HK-2 (cell line): ENCODE results near the gene SEMA5A.
A peak's percentile ranks its signal among the peaks of the same experiment; 100 is the strongest.

ENCODE experiments used
- DNase-seq: peaks from one replicate; pipeline ENCODE4 v3.0.0-alpha.2; 2018; ENCODE audit not compliant: unreplicated experiment

The SEMA5A gene

DNA sequence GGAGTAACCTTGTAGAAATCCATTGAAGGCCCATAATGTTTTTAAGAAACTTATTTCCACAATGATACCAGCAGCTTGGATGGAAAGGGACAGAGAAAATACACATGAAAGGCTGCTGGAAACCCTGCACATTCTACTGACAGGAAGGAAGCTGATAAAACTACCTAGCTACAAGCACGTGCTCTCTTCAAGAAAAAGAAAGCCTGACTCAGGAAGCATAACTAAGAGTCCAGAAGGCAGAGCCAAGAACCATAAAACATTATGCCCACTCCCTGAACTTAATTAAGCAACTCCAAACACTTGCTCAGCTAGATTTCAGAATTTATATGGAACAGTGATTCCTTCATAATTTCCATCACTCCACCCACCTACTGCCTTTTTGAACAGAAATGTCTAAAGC, 430.8 kb downstream of the SEMA5A start:
- DNase-seq, result no peak

- no peak for DNase-seq
Observed at GRCh38 chr5:9112520-9113291, 433.2 kb downstream of the SEMA5A start.

DNA sequence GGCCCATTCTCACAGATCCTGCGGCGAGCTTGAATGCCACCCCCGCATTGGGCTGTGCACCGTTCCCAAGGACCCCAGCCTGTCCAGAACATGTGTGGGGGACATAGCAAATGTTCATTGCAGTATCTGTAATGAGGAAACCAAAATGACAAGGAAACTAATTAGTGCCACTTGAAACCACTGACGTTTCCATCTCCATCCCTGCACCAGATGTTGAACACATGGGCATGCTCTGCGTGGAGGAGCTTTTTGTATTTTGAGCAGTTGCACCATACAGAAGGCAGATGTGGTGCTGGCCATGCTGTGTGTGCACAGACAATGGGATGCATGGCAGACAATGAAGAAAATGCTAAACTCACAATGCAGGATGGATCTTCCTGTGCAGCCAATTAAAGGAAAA, 437.7 kb downstream of the SEMA5A start:
- no peak for DNase-seq

DNA sequence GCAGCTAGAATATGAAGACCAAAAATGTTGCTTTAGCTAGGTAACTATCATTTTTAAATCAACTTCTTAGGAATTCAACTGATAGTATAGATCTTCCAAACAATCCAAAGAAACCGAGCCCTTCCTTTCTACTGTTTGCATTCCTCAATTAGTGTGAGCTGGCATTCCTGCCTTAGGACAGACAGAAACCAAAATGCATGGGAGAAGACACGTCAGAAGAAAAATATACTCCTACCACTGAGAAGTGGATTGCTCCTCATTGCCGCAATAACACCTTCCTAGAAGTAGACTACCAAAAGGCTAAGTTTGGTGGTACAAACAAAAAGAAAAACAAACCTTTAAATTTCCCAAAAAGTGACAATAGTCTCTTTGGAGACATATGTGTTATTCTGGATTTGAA, 440.0 kb downstream of the SEMA5A start:
- DNase-seq, result no peak

DNA sequence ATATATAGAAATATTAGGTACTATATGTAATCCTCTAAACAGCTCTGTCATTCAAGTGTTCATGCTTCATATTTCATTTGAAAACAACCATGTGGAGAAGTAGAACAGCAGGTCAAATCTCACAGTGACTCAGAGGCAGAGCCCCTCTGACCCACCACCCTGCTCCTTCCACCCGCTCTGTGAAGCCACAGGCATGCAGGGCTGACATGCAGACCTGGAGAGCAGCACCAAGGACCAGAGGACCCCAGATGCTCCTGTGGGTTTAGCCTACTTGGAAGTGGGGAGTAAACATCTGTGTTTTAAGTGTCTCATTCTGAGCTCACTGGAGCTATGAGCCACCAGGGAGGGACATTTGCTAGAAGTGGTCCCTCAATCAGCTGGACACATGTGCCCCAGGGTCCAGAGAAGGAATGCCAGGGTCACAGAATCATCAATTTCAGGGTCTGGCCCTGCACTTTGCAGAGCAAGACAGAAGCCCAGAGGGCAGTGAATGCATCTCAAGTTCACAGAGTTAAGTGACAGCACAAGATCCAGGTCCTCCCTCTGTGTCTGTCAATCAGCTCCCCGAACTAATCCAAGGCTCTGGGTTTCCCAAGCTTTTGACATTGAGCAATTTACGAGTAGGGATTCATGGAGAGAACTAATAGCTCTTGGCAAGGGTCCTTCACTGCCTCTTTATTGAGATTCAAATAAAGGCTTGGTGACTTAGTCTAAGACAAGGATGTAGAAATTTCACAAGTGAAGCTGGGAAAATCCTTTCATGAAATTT, 441.1 kb downstream of the SEMA5A start:
- DNase-seq, result no peak

- DNase-seq, result no peak
Observed at GRCh38 chr5:9103290-9103689, 442.6 kb downstream of the SEMA5A start.

DNA sequence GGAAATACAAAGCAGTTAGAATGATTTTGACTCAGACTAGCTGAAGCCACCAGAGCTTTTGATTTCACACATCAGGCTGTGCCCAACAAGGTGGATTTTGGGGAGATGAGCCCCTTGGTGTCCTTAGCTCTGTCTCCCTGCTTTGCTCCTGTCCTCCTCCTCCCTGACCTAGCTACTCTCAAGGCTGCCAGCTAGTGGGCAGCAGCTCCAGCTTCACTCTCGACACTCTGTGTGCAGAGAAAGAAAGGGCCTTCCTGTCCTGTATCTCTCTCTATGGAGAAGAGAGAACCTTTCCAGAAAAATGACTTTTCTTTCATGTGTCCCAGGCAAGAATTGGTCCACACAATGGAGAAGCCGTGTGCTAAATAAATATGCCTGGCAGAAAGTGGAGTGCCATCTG, 446.2 kb downstream of the SEMA5A start:
- DNase-seq, result no peak

- DNase-seq, result no peak
Observed at GRCh38 chr5:9098990-9099389, 446.9 kb downstream of the SEMA5A start.

- DNase-seq, result no peak
Observed at GRCh38 chr5:9094582-9094981, 451.3 kb downstream of the SEMA5A start.

- DNase-seq, result no peak
Observed at GRCh38 chr5:9091896-9092662, 453.8 kb downstream of the SEMA5A start.

DNA sequence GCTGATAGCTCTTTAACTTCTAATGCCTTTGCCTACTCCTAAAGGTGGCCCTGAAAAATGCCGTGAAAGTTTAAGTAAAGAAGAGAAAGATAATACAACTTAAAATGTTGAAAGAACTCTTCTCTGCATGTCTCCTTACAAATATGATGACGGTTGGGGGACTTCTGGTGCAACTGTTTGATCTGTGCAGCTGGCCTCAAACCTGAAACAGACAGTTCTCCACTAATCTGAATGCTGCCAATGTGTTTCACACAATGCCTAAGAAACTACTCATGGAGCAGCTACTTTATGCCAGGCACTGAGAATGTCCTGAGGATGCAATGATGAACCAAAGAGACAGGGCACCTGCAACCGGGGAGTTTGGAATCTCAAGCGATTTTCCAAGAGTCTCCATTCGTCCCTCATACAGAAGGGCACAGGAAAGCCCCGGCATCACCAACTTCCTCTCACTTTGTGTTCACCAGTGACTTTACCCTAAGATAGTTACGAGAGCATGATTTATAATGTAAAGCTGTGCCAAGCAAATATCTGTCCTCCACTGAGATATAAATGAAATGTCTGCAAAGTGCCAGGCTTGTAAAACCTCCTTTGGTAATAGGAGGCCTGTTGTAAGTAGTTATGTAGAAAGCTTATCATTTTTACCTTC, 455.4 kb downstream of the SEMA5A start:
- DNase-seq, result no peak

DNA sequence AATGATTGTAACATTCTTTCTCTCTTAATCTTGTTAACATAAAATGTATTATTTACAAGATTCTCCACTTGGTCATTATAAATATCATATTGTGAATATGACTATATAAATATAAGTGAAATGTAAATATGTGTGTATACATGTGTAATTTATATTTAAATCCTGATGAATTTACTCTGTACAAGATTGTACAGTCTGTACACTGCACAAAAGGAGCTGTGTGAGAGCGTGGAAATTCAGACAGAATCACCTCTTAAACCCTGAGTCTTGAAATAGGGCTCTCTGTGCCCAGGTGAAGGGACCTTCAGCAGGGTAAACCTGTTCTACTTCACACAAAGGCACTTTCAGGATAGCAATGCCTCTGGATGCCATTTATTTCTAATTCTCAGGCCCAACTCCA, 456.0 kb downstream of the SEMA5A start:
- no peak for DNase-seq

DNA sequence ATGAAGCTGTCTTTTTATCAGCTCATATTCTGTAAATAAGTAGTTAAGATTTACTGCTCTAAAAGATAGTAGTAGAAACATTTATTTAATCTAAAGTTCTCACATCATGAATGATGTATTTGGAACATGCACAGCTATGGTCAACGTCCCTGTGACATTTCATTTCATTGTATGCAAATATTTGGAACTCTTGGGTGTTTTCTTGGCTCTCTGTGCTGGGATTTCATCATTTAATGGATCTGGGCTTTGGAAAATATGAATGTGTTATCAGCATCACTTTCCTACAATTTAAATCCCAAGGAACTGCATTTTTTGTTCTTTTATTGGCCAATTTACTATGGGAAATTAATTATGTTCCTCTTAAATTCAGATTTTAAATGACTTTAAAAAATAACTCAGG, 462.9 kb downstream of the SEMA5A start:
- no peak for DNase-seq

DNA sequence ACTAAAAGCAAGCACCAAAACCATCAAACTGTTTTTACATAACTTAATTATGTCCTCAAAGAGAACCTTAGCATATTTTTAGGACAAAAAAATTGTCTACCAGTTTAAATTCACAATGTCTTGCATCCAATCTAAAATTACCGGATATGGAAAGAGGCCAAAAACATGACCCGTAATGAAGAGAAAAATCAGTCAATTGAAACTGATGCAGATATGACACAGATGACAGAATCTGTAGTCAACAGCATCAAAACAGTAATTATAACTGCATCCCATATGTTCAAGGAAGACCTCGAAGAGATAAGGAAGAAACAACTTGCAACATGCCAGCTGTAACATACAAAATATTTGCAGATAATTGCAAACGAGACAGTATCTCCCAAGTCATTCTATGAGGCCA, 473.2 kb downstream of the SEMA5A start:
- no peak for DNase-seq

DNA sequence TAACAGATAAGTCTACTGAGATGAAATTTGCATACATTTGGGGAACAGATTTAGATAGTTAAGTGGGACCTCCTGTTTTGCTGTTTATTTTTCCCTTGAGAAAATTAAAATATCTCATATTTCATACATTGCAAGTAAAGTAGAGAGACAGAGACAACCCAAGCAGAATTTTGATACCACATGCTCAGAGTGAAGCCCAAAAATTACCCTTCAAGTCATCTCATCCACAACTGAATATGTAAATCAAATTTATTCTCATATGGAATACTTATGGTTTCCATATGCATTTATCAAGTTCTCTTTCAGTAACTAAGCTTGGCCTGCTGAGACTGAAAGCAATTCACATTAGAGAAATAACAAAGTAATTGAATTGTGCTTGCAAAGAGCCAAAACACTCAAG, 474.4 kb downstream of the SEMA5A start:
- no peak for DNase-seq

GRCh38 chr5:9071074-9071473, 474.8 kb downstream of the SEMA5A start:
- no peak for DNase-seq

DNA sequence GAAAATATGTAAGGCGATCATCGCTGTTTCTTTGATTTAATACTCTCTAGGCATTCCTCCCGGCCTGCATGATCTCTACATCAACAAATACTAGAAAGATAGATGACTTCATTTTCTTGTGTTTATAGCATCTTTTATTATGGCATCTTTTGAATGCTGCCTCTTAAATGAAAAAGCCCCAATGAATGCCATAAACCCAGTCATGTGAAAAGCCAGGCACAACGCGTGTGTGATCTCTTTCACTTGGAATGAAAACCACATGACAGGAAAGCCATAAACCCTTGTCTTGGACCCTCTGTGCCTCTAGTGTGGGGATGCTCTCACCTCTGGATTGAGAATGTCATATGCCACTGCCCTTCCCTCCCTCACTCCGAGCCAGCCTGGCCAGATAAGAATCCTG, 476.2 kb downstream of the SEMA5A start:
- DNase-seq, result peak; percentile 70

DNA sequence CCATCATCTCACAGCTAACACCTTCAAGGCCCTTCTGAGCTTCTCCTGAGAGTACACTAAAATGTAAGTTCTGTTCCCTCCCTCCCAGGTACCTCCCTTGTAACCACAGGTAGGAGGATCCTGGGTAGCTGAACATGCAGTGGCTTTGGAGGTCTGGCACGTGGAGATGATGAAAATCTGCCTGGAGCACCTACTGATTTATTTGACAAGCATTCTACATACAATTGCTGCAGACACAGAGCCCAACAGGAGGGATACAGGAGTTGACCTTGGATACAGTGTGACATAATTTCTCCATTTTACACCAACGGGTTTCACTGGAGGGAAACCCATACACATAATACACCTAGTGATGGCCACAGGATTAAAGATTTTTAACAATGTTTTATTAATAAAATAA, 478.7 kb downstream of the SEMA5A start:
- no peak for DNase-seq

DNA sequence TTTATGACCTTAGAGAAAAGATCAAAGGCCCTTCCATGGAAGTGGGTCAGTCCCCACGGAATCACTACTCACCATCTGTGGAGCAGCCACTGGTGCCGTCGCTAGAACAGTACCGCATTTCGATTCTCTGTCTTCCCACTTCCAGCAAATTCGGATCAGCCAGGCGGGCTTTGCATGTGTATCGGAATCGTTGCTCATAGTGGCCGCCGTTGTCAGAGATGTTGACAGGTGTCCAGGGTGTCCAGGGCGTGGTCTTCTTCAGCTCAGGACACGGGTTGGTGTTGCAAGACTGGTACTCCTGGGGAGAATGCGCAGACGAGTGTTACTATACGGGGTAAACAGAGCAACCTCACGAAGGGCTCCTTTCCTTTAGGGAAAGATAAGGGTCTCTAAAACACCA, 479.5 kb downstream of the SEMA5A start:
- no peak for DNase-seq

DNA sequence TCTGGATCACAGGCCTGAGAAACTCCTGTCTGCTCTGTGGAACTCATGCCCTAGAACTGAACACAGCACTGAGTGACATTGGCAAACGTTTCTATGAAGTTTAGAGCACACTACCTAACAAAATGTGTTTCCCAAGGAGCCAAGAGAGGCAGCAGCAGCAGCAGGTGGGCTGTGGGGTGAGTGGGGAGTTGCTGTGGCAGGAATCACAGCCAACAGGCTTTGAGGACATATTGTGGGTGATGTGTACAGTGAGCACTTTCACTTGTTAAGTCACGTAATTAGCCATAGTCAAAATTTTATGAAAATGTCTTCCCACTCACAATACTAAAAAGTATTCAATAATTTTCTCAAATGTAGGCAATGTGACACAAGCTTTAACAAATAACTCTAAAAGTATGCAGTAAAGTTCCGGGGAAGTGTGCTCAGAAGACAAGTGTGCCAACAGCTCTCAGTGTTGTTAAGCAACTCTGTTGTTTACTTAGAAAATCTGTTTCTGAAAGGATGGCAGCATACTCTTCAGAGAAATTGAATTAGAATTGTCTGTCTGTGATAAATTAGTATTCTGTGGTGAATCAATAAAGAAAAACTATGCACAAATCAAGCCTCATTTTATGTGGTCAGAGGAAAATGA, 482.1 kb downstream of the SEMA5A start:
- DNase-seq, result no peak

DNA sequence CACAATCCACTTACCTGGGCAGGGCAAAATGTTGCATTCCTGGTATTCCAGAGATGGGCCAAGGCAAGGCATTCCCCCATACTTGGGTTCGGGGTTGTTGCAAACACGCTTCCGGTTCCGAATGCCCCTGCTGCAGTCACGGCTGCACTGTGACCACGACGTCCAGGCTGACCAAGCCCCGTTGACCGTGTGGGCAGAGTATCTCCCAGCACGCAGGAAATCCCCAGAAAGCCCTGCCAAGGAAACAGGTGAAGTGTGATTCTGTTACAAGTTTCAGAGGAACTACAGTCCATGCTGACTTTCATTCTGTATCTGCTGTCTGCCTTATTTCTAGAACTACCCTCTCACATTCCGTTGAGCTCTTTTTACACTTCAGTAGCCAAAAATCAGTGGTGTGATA, 483.0 kb downstream of the SEMA5A start:
- DNase-seq, result peak; percentile 47
